Head of caudate nucleus (tissue), 42 donors: ENCODE data around the gene PRPF31.

ENCODE experiments used
- DNase-seq, 42 donors: peaks; one replicate each; pipeline versions ENCODE4 v3.0.0 to v3.0.0-alpha.2; 2020 to 2021; ENCODE audit warnings: mixed read lengths in 7 of 42
- intact Hi-C: fragments of 100-400 bp; cut with DNase I; formaldehyde crosslinking; loops from one replicate; pipeline ENCODE4 v1.15.0; 2022

PRPF31 gene

GRCh38 chr19:54136086-54136863 is 20.7 kb downstream of the PRPF31 start:
- intact Hi-C loops = no loop called here

GRCh38 chr19:54136864-54137698 is 21.5 kb downstream of the PRPF31 start:
- intact Hi-C loops = no loop called here
- DNase-seq = peak; percentile 96 to 100 (median 99)

More at GRCh38 chr19:54136086-54136863, 20.7 kb downstream of the PRPF31 start:
- DNase-seq = peak in 5 of 42 donors; percentile 14 to 31 (median 23)

- intact Hi-C loops = no loop called here
- peak in 1 of 42 donors; percentile 29 for DNase-seq
Observed at GRCh38 chr19:54137699-54138488, 22.3 kb downstream of the PRPF31 start, which contains the start of gene CNOT3. TSS of gene CNOT3 (plus strand) at chr19:54137762. CDS start at chr19:54142979, 5,217 bp downstream.

GRCh38 chr19:54138489-54139256 is 23.1 kb downstream of the PRPF31 start:
- DNase-seq = no peak
- intact Hi-C loops = no loop called here

GRCh38 chr19:54141356-54141755 is 25.8 kb downstream of the PRPF31 start:
- no peak for DNase-seq
- intact Hi-C loops = no loop called here

GRCh38 chr19:54142166-54142780 is 26.7 kb downstream of the PRPF31 start:
- no peak for DNase-seq
- intact Hi-C loops = no loop called here

GRCh38 chr19:54145541-54146158 is 30.1 kb downstream of the PRPF31 start:
- intact Hi-C loops = no loop called here
- no peak for DNase-seq

- intact Hi-C loops = no loop called here
- no peak for DNase-seq
Observed at GRCh38 chr19:54147676-54148075, 32.1 kb downstream of the PRPF31 start.

GRCh38 chr19:54148158-54148557 is 32.6 kb downstream of the PRPF31 start:
- DNase-seq = no peak
- intact Hi-C loops = no loop called here

- DNase-seq = no peak
- intact Hi-C loops = no loop called here
Observed at GRCh38 chr19:54149021-54149812, 33.7 kb downstream of the PRPF31 start.

- intact Hi-C loops = no loop called here
- peak in 35 of 42 donors; percentile 18 to 91 (median 56) for DNase-seq
Observed at GRCh38 chr19:54151362-54152035, 35.9 kb downstream of the PRPF31 start.

GRCh38 chr19:54152267-54152666 is 36.7 kb downstream of the PRPF31 start:
- no peak for DNase-seq
- intact Hi-C loops = no loop called here

GRCh38 chr19:54152878-54153524 is 37.4 kb downstream of the PRPF31 start:
- no peak for DNase-seq
- intact Hi-C loops = no loop called here

GRCh38 chr19:54153731-54154326 is 38.3 kb downstream of the PRPF31 start:
- intact Hi-C loops = no loop called here
- DNase-seq = no peak

GRCh38 chr19:54154603-54155345 is 39.2 kb downstream of the PRPF31 start:
- DNase-seq = peak in 1 of 42 donors; percentile 29
- intact Hi-C loops = no loop called here
